ENCODE data around the gene DCUN1D4.

Gene DCUN1D4

GRCh38 chr4:51858605-51859202 is 15.8 kb downstream of the DCUN1D4 start:
- Histone ChIP-seq H3K9ac (ENCODE audit: low read depth, low read length) (no peak overlapping the region), H3K36me3 (ENCODE audit: control insufficient read depth, insufficient read depth, low read length) (no peaks in the 10 kb centered on the region), H3K9me3 (ENCODE audit: control insufficient read depth, insufficient read depth, low read length) (no peaks in the 10 kb centered on the region), H3K4me1 (ENCODE audit: control insufficient read depth, insufficient read depth, low read length) (peaks cover 17% of the 10 kb centered on the region), H3K27me3 (ENCODE audit: control insufficient read depth, insufficient read depth, low read length) (no peaks in the 10 kb centered on the region), H3K4me3 (ENCODE audit: low read depth, low read length) (no peak overlapping the region)

GRCh38 chr4:51859476-51860031 is 16.6 kb downstream of the DCUN1D4 start:
- no peaks in the 10 kb centered on the region for H3K27me3 ChIP-seq (ENCODE audit: control insufficient read depth, insufficient read depth, low read length)
- H3K9me3 ChIP-seq (ENCODE audit: control insufficient read depth, insufficient read depth, low read length) = no peaks in the 10 kb centered on the region
- H3K4me1 ChIP-seq (ENCODE audit: control insufficient read depth, insufficient read depth, low read length) = peaks cover 16% of the 10 kb centered on the region
- H3K36me3 ChIP-seq (ENCODE audit: control insufficient read depth, insufficient read depth, low read length) = no peaks in the 10 kb centered on the region
- no peak overlapping the region for H3K9ac ChIP-seq (ENCODE audit: low read depth, low read length)
- H3K4me3 ChIP-seq (ENCODE audit: low read depth, low read length) = no peak overlapping the region

GRCh38 chr4:51862199-51862598 is 19.2 kb downstream of the DCUN1D4 start:
- Histone ChIP-seq H3K4me3 (ENCODE audit: low read depth, low read length) (no peak overlapping the region), H3K9me3 (ENCODE audit: control insufficient read depth, insufficient read depth, low read length) (no peaks in the 10 kb centered on the region), H3K9ac (ENCODE audit: low read depth, low read length) (no peak overlapping the region), H3K36me3 (ENCODE audit: control insufficient read depth, insufficient read depth, low read length) (peaks cover 3% of the 10 kb centered on the region), H3K27me3 (ENCODE audit: control insufficient read depth, insufficient read depth, low read length) (no peaks in the 10 kb centered on the region), H3K4me1 (ENCODE audit: control insufficient read depth, insufficient read depth, low read length) (peaks cover 8% of the 10 kb centered on the region)

GRCh38 chr4:51862781-51863180 is 19.8 kb downstream of the DCUN1D4 start:
- peaks cover 8% of the 10 kb centered on the region for H3K4me1 ChIP-seq (ENCODE audit: control insufficient read depth, insufficient read depth, low read length)
- no peaks in the 10 kb centered on the region for H3K9me3 ChIP-seq (ENCODE audit: control insufficient read depth, insufficient read depth, low read length)
- no peak overlapping the region for H3K4me3 ChIP-seq (ENCODE audit: low read depth, low read length)
- H3K27me3 ChIP-seq (ENCODE audit: control insufficient read depth, insufficient read depth, low read length) = no peaks in the 10 kb centered on the region
- no peak overlapping the region for H3K9ac ChIP-seq (ENCODE audit: low read depth, low read length)
- H3K36me3 ChIP-seq (ENCODE audit: control insufficient read depth, insufficient read depth, low read length) = peaks cover 3% of the 10 kb centered on the region

GRCh38 chr4:51865717-51866116 is 22.8 kb downstream of the DCUN1D4 start:
- Histone ChIP-seq H3K9me3 (ENCODE audit: control insufficient read depth, insufficient read depth, low read length) (no peaks in the 10 kb centered on the region), H3K4me3 (ENCODE audit: low read depth, low read length) (no peak overlapping the region), H3K36me3 (ENCODE audit: control insufficient read depth, insufficient read depth, low read length) (peaks cover 3% of the 10 kb centered on the region), H3K27me3 (ENCODE audit: control insufficient read depth, insufficient read depth, low read length) (no peaks in the 10 kb centered on the region), H3K9ac (ENCODE audit: low read depth, low read length) (no peak overlapping the region), H3K4me1 (ENCODE audit: control insufficient read depth, insufficient read depth, low read length) (peaks cover 8% of the 10 kb centered on the region)

- no peak overlapping the region for H3K4me3 ChIP-seq (ENCODE audit: low read depth, low read length)
- no peaks in the 10 kb centered on the region for H3K9me3 ChIP-seq (ENCODE audit: control insufficient read depth, insufficient read depth, low read length)
- H3K36me3 ChIP-seq (ENCODE audit: control insufficient read depth, insufficient read depth, low read length) = peaks cover 3% of the 10 kb centered on the region
- no peak overlapping the region for H3K9ac ChIP-seq (ENCODE audit: low read depth, low read length)
- peaks cover 3% of the 10 kb centered on the region for H3K4me1 ChIP-seq (ENCODE audit: control insufficient read depth, insufficient read depth, low read length)
- H3K27me3 ChIP-seq (ENCODE audit: control insufficient read depth, insufficient read depth, low read length) = no peaks in the 10 kb centered on the region
Observed at GRCh38 chr4:51866835-51867234, 23.9 kb downstream of the DCUN1D4 start.

- no peak overlapping the region for H3K9ac ChIP-seq (ENCODE audit: low read depth, low read length)
- no peak overlapping the region for H3K4me3 ChIP-seq (ENCODE audit: low read depth, low read length)
- no peaks in the 10 kb centered on the region for H3K4me1 ChIP-seq (ENCODE audit: control insufficient read depth, insufficient read depth, low read length)
- H3K36me3 ChIP-seq (ENCODE audit: control insufficient read depth, insufficient read depth, low read length) = peaks cover 3% of the 10 kb centered on the region
- H3K27me3 ChIP-seq (ENCODE audit: control insufficient read depth, insufficient read depth, low read length) = no peaks in the 10 kb centered on the region
- H3K9me3 ChIP-seq (ENCODE audit: control insufficient read depth, insufficient read depth, low read length) = no peaks in the 10 kb centered on the region
Observed at GRCh38 chr4:51867689-51868448, 24.9 kb downstream of the DCUN1D4 start.

- Histone ChIP-seq H3K27me3 (ENCODE audit: control insufficient read depth, insufficient read depth, low read length) (no peaks in the 10 kb centered on the region), H3K9ac (ENCODE audit: low read depth, low read length) (no peak overlapping the region), H3K4me3 (ENCODE audit: low read depth, low read length) (no peak overlapping the region), H3K36me3 (ENCODE audit: control insufficient read depth, insufficient read depth, low read length) (peaks cover 3% of the 10 kb centered on the region), H3K4me1 (ENCODE audit: control insufficient read depth, insufficient read depth, low read length) (no peaks in the 10 kb centered on the region), H3K9me3 (ENCODE audit: control insufficient read depth, insufficient read depth, low read length) (no peaks in the 10 kb centered on the region)
Observed at GRCh38 chr4:51868449-51868847, 25.5 kb downstream of the DCUN1D4 start.

- Histone ChIP-seq H3K27me3 (ENCODE audit: control insufficient read depth, insufficient read depth, low read length) (no peaks in the 10 kb centered on the region), H3K4me3 (ENCODE audit: low read depth, low read length) (no peak overlapping the region), H3K9me3 (ENCODE audit: control insufficient read depth, insufficient read depth, low read length) (no peaks in the 10 kb centered on the region), H3K4me1 (ENCODE audit: control insufficient read depth, insufficient read depth, low read length) (no peaks in the 10 kb centered on the region), H3K36me3 (ENCODE audit: control insufficient read depth, insufficient read depth, low read length) (peaks cover 3% of the 10 kb centered on the region), H3K9ac (ENCODE audit: low read depth, low read length) (no peak overlapping the region)
Observed at GRCh38 chr4:51870441-51871188, 27.7 kb downstream of the DCUN1D4 start.

GRCh38 chr4:51872283-51872997 is 29.5 kb downstream of the DCUN1D4 start:
- Histone ChIP-seq H3K4me3 (ENCODE audit: low read depth, low read length) (no peak overlapping the region), H3K9me3 (ENCODE audit: control insufficient read depth, insufficient read depth, low read length) (no peaks in the 10 kb centered on the region), H3K9ac (ENCODE audit: low read depth, low read length) (no peak overlapping the region), H3K36me3 (ENCODE audit: control insufficient read depth, insufficient read depth, low read length) (no peaks in the 10 kb centered on the region), H3K4me1 (ENCODE audit: control insufficient read depth, insufficient read depth, low read length) (no peaks in the 10 kb centered on the region), H3K27me3 (ENCODE audit: control insufficient read depth, insufficient read depth, low read length) (no peaks in the 10 kb centered on the region)

- Histone ChIP-seq H3K4me3 (ENCODE audit: low read depth, low read length) (no peak overlapping the region), H3K9ac (ENCODE audit: low read depth, low read length) (no peak overlapping the region), H3K27me3 (ENCODE audit: control insufficient read depth, insufficient read depth, low read length) (no peaks in the 10 kb centered on the region), H3K9me3 (ENCODE audit: control insufficient read depth, insufficient read depth, low read length) (no peaks in the 10 kb centered on the region), H3K4me1 (ENCODE audit: control insufficient read depth, insufficient read depth, low read length) (no peaks in the 10 kb centered on the region), H3K36me3 (ENCODE audit: control insufficient read depth, insufficient read depth, low read length) (no peaks in the 10 kb centered on the region)
Observed at GRCh38 chr4:51874551-51874950, 31.6 kb downstream of the DCUN1D4 start.

All from iPS-15b (cell line).